Endodermal cell (in vitro differentiated cells): Measurements from ENCODE around the gene HOXA11. TPM values are rescaled to one million over a fixed set of nuclear protein-coding genes. Genes with fewer than 3 reads are reported as not detected.

Source experiments
- DNase-seq: peaks from one replicate; pipeline ENCODE4 v3.0.0-alpha.2; 2017
- H3K27ac ChIP-seq: 2 replicates; pipeline ENCODE4 v1.5.1; 2013; ENCODE audit warnings: mild to moderate bottlenecking, low read depth, low read length, moderate library complexity
- H3K27me3 ChIP-seq: 2 replicates; pipeline ENCODE4 v1.6.1; 2013; ENCODE audit warnings: mild to moderate bottlenecking, low read length, moderate library complexity; ENCODE audit not compliant: insufficient read depth, control insufficient read depth, poor library complexity, severe bottlenecking
- H3K36me3 ChIP-seq: 2 replicates; pipeline ENCODE4 v1.7.0; 2013; ENCODE audit warnings: mild to moderate bottlenecking, low read length, moderate library complexity; ENCODE audit not compliant: control insufficient read depth, insufficient read depth
- H3K4me1 ChIP-seq: one replicate; pipeline ENCODE4 v1.7.0; 2013; ENCODE audit warnings: low read length; ENCODE audit not compliant: control insufficient read depth, insufficient read depth
- H3K4me3 ChIP-seq: 2 replicates; pipeline ENCODE4 v1.5.1; 2013; ENCODE audit warnings: mild to moderate bottlenecking, low read length, moderate library complexity
- H3K9ac ChIP-seq: 2 replicates; pipeline ENCODE4 v1.6.1; 2013; ENCODE audit warnings: mild to moderate bottlenecking, low read length, moderate library complexity; ENCODE audit not compliant: poor library complexity, severe bottlenecking; ENCODE audit errors: extremely low read depth
- H3K9me3 ChIP-seq: 2 replicates; pipeline ENCODE4 v1.6.1; 2013; ENCODE audit warnings: mild to moderate bottlenecking, low read length, moderate library complexity; ENCODE audit not compliant: control insufficient read depth
- H3K27ac Mint-ChIP-seq: 2 replicates; pipeline ENCODE4 v1.8.0; 2020; ENCODE audit warnings: mixed read lengths
- H3K27me3 Mint-ChIP-seq: 2 replicates; pipeline ENCODE4 v1.8.0; 2021; ENCODE audit warnings: mild to moderate bottlenecking, mixed read lengths; ENCODE audit not compliant: insufficient read depth
- H3K36me3 Mint-ChIP-seq: 2 replicates; pipeline ENCODE4 v1.8.0; 2020; ENCODE audit warnings: low read depth, mixed read lengths
- H3K4me1 Mint-ChIP-seq: 2 replicates; pipeline ENCODE4 v1.8.0; 2020; ENCODE audit warnings: mixed read lengths
- H3K4me3 Mint-ChIP-seq: 2 replicates; pipeline ENCODE4 v1.8.0; 2020; ENCODE audit warnings: mild to moderate bottlenecking, moderate library complexity, mixed read lengths
- H3K9me3 Mint-ChIP-seq: 2 replicates; pipeline ENCODE4 v1.8.0; 2020; ENCODE audit warnings: mild to moderate bottlenecking, mixed read lengths
- WGBS, 2 experiments: methylation state at CpG; one replicate each; pipeline versions ENCODE4 v1.1.5 to v1.1.7; 2013; ENCODE audit warnings: missing lambda C conversion rate in 2 of 2, mixed read lengths in 1 of 2; ENCODE audit not compliant: insufficient coverage in 1 of 2, insufficient read length in 1 of 2; 5-methylcytosine and 5-hydroxymethylcytosine counted together
- total RNA-seq, 2 donors: library from RNA; stranded (reverse); fragmentation: NEBNext Ultra II Directional in 1 of 2; extraction: Animal tissue kit (Norgen Biotek cat#: 25700) in 1 of 2; gene quantifications; 2 replicates in 1 of 2; 3 replicates in 1 of 2; pipeline ENCODE4 v1.2.1, GENCODE V29; 2021
- TF ChIP-seq, protein P1 (sequence below): fragments of 200-600 bp; sonication (generic); conservative IDR thresholded peaks from 2 replicates; pipeline ENCODE4 v1.5.0; 2021; ENCODE audit warnings: antibody characterized with exemption, mild to moderate bottlenecking

Gene HOXA11
- total RNA-seq, 2 donors from 2014 or later = not detected

DNA sequence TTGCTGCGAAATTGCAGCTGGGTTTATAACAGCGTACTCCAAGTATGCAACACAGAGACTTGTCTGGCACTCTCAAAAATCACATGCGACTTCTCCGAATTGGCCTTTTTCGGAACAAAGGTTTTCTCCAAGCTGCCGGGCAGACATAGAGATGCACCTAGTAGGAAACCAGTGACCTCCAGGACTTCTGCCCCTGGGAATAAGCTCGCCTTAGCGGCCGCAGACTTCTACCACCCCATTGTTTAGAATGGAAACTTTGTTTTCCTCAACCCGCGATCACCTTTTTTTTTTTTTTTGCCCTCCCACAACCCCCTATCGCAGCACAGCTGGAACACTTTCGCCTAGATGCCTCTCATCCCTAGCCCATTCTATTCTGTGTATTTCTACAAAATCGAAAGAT is 6.0 kb downstream of the HOXA11 start:
- H3K27ac Mint-ChIP-seq = no peak overlapping the region
- H3K27ac ChIP-seq = peak overlapping the region; percentile 19
- H3K9me3 Mint-ChIP-seq = peaks cover 6% of the 10 kb centered on the region
- no peaks in the 10 kb centered on the region for H3K36me3 ChIP-seq
- H3K4me3 ChIP-seq = no peak overlapping the region
- WGBS, 2 experiments = 6 to 11% methylated on average over 14 of the region's 14 CpGs
- H3K36me3 Mint-ChIP-seq = no peaks in the 10 kb centered on the region
- H3K27me3 ChIP-seq = peaks cover 100% of the 10 kb centered on the region
- TF ChIP-seq, protein P1, sequence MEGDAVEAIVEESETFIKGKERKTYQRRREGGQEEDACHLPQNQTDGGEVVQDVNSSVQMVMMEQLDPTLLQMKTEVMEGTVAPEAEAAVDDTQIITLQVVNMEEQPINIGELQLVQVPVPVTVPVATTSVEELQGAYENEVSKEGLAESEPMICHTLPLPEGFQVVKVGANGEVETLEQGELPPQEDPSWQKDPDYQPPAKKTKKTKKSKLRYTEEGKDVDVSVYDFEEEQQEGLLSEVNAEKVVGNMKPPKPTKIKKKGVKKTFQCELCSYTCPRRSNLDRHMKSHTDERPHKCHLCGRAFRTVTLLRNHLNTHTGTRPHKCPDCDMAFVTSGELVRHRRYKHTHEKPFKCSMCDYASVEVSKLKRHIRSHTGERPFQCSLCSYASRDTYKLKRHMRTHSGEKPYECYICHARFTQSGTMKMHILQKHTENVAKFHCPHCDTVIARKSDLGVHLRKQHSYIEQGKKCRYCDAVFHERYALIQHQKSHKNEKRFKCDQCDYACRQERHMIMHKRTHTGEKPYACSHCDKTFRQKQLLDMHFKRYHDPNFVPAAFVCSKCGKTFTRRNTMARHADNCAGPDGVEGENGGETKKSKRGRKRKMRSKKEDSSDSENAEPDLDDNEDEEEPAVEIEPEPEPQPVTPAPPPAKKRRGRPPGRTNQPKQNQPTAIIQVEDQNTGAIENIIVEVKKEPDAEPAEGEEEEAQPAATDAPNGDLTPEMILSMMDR = no peak
- DNase-seq = peak; percentile 48
- H3K4me1 Mint-ChIP-seq = peaks cover 12% of the 10 kb centered on the region
- H3K4me1 ChIP-seq = peaks cover 6% of the 10 kb centered on the region
- H3K4me3 Mint-ChIP-seq = peak overlapping the region; percentile 15
- peaks cover 11% of the 10 kb centered on the region for H3K9me3 ChIP-seq
- H3K27me3 Mint-ChIP-seq = peaks cover 100% of the 10 kb centered on the region
- H3K9ac ChIP-seq = no peak overlapping the region

DNA sequence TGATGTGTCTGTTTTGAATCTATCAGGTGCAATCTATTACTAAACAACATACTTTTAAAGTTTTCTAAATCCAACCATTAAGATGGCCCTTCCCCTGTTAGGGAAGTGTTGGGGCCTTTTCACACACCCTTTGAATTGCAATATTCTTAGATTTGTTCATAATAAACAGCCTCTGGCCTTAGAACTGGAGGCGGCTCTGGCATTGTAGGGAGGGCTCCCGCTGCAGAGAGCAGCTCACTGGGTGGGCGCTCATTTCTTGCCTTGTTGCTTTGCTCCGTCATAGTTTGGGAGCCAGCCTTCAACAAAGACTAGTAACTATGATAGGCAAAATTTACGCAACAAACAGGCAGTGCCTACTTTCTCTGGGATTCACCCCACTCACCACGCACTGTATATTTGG is 6.7 kb downstream of the HOXA11 start:
- 20 to 36% methylated on average over 2 to 6 of the region's 6 CpGs for WGBS, 2 experiments
- peaks cover 11% of the 10 kb centered on the region for H3K9me3 ChIP-seq
- H3K36me3 Mint-ChIP-seq = no peaks in the 10 kb centered on the region
- TF ChIP-seq, protein P1 = no peak
- no peak overlapping the region for H3K27ac Mint-ChIP-seq
- peaks cover 6% of the 10 kb centered on the region for H3K4me1 ChIP-seq
- H3K4me3 Mint-ChIP-seq = no peak overlapping the region
- no peak overlapping the region for H3K27ac ChIP-seq
- peaks cover 6% of the 10 kb centered on the region for H3K9me3 Mint-ChIP-seq
- H3K27me3 Mint-ChIP-seq = peaks cover 97% of the 10 kb centered on the region
- H3K36me3 ChIP-seq = no peaks in the 10 kb centered on the region
- no peak overlapping the region for H3K4me3 ChIP-seq
- H3K4me1 Mint-ChIP-seq = peaks cover 12% of the 10 kb centered on the region
- DNase-seq = peak; percentile 36
- H3K9ac ChIP-seq = no peak overlapping the region
- H3K27me3 ChIP-seq = peaks cover 100% of the 10 kb centered on the region

GRCh38 chr7:27177795-27178320 is 7.2 kb downstream of the HOXA11 start:
- Mint-ChIP-seq H3K27me3 (peaks cover 97% of the 10 kb centered on the region), H3K36me3 (no peaks in the 10 kb centered on the region), H3K4me1 (peaks cover 12% of the 10 kb centered on the region), H3K27ac (no peak overlapping the region), H3K9me3 (peaks cover 6% of the 10 kb centered on the region), H3K4me3 (no peak overlapping the region)
- Histone ChIP-seq H3K27me3 (peaks cover 100% of the 10 kb centered on the region), H3K4me3 (no peak overlapping the region), H3K4me1 (peaks cover 4% of the 10 kb centered on the region), H3K27ac (no peak overlapping the region), H3K9ac (no peak overlapping the region), H3K9me3 (peaks cover 11% of the 10 kb centered on the region), H3K36me3 (no peaks in the 10 kb centered on the region)
- DNase-seq = no peak
- TF ChIP-seq, protein P1 = no peak
- 31 to 37% methylated on average over 4 to 5 of the region's 5 CpGs for WGBS, 2 experiments
